A673 (cell line): ENCODE data around the gene RNFT1.
"Not testable (repeated sequence)": the region's sequence is repeated elsewhere in the genome, so short reads cannot be mapped to it uniquely, and the experiment has no call there.

Experiments
- EZH2 ChIP-seq: fragments of 200-600 bp; sonication (generic); IDR thresholded peaks from 2 replicates; pipeline ENCODE4 v1.6.1; 2017; ENCODE audit warnings: borderline replicate concordance, low read depth, mild to moderate bottlenecking, mixed read lengths, antibody characterized with exemption, low read length; ENCODE audit not compliant: poor library complexity, severe bottlenecking
- TF ChIP-seq, protein P1 (sequence below): fragments of 300-800, 200-600 bp; sonication (generic); conservative IDR thresholded peaks from 2 replicates; pipeline ENCODE4 v1.5.1; 2017; ENCODE audit warnings: low read depth, mild to moderate bottlenecking, antibody characterized with exemption, low read length, moderate library complexity, mixed read lengths

GRCh38 chr17:59973483-59973882, 8.9 kb upstream of the RNFT1 start:
- TF ChIP-seq, protein P1, sequence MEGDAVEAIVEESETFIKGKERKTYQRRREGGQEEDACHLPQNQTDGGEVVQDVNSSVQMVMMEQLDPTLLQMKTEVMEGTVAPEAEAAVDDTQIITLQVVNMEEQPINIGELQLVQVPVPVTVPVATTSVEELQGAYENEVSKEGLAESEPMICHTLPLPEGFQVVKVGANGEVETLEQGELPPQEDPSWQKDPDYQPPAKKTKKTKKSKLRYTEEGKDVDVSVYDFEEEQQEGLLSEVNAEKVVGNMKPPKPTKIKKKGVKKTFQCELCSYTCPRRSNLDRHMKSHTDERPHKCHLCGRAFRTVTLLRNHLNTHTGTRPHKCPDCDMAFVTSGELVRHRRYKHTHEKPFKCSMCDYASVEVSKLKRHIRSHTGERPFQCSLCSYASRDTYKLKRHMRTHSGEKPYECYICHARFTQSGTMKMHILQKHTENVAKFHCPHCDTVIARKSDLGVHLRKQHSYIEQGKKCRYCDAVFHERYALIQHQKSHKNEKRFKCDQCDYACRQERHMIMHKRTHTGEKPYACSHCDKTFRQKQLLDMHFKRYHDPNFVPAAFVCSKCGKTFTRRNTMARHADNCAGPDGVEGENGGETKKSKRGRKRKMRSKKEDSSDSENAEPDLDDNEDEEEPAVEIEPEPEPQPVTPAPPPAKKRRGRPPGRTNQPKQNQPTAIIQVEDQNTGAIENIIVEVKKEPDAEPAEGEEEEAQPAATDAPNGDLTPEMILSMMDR, result not testable (repeated sequence)
- not testable (repeated sequence) for TF ChIP-seq EZH2
